GM12874 (cell line): Measurements from ENCODE around the gene LRP1.
A peak's percentile ranks its signal among the peaks of the same experiment; 100 is the strongest.

Experiments used
- TF ChIP-seq, protein P1 (sequence below): IDR thresholded peaks from 2 replicates; pipeline ENCODE4 v1.5.1; 2011; ENCODE audit warnings: low read depth, mild to moderate bottlenecking, control low read depth, low read length, moderate library complexity; ENCODE audit not compliant: insufficient read depth

LRP1 gene

GRCh38 chr12:57210461-57210860 lies 82.2 kb downstream of the LRP1 start:
- TF ChIP-seq, protein P1, sequence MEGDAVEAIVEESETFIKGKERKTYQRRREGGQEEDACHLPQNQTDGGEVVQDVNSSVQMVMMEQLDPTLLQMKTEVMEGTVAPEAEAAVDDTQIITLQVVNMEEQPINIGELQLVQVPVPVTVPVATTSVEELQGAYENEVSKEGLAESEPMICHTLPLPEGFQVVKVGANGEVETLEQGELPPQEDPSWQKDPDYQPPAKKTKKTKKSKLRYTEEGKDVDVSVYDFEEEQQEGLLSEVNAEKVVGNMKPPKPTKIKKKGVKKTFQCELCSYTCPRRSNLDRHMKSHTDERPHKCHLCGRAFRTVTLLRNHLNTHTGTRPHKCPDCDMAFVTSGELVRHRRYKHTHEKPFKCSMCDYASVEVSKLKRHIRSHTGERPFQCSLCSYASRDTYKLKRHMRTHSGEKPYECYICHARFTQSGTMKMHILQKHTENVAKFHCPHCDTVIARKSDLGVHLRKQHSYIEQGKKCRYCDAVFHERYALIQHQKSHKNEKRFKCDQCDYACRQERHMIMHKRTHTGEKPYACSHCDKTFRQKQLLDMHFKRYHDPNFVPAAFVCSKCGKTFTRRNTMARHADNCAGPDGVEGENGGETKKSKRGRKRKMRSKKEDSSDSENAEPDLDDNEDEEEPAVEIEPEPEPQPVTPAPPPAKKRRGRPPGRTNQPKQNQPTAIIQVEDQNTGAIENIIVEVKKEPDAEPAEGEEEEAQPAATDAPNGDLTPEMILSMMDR = no peak

DNA sequence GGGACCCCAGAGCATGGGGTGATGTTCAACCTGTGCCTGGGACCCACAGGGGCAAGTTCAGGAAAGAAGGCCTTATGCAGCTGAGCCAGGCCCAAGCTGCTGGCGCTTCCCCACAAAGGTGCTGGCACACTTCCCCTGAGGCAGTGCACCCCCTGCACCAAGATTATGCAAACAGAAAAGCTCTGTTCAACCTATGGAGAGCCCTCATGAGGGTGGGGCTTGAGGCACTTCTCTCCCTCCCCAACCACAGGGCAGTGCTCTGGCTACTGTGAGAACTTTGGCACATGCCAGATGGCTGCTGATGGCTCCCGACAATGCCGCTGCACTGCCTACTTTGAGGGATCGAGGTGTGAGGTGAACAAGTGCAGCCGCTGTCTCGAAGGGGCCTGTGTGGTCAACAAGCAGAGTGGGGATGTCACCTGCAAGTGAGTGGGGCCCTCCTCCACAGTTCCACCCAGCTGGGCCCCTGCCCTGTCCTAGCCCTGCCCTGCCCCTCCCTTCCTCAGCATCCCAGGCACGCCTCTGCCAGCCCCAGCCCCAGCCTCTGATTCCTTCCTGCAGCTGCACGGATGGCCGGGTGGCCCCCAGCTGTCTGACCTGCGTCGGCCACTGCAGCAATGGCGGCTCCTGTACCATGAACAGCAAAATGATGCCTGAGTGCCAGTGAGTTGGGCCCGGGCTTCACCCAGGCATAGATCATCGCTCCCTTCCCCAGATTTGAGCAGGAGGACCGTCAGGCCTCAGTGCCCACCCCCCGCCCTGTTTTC lies 82.8 kb downstream of the LRP1 start:
- TF ChIP-seq, protein P1 = no peak

GRCh38 chr12:57211791-57212700 lies 83.8 kb downstream of the LRP1 start:
- TF ChIP-seq, protein P1 = no peak

DNA sequence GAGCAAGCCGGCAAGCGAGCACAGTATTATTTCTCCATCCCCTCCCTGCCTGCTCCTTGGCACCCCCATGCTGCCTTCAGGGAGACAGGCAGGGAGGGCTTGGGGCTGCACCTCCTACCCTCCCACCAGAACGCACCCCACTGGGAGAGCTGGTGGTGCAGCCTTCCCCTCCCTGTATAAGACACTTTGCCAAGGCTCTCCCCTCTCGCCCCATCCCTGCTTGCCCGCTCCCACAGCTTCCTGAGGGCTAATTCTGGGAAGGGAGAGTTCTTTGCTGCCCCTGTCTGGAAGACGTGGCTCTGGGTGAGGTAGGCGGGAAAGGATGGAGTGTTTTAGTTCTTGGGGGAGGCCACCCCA lies 84.4 kb downstream of the LRP1 start:
- TF ChIP-seq, protein P1 = no peak

DNA sequence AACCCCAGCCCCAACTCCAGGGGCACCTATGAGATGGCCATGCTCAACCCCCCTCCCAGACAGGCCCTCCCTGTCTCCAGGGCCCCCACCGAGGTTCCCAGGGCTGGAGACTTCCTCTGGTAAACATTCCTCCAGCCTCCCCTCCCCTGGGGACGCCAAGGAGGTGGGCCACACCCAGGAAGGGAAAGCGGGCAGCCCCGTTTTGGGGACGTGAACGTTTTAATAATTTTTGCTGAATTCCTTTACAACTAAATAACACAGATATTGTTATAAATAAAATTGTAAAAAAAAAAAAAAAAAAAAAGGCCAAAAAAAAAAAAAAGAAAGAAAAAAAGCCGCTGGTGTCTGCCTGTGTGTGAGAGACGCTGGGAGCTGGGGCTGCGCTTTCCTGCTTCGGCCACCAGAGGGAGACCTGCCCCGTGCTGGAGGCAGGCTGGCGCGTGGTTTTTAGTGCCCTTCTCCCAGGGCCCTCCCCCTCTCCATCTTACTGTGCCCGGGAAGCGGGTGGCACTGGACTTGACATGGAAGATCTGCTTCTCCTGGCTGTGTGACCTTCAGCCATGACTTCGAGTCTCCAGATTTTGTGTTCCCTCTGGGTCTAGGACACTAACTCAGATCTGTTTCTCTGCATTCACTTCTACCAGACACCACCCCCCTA lies 84.9 kb downstream of the LRP1 start:
- TF ChIP-seq, protein P1 = peak; percentile 94

- TF ChIP-seq, protein P1 = no peak
Measured at GRCh38 chr12:57213763-57214397, 85.6 kb downstream of the LRP1 start.
